GM21526 (cell line): ENCODE data around the gene SPRED1.

Source experiments
- ATAC-seq: cut with Tn5 transposase; IDR thresholded peaks from one replicate; pipeline ENCODE4 v1.9.1; 2021; ENCODE audit warnings: moderate library complexity; ENCODE audit not compliant: unreplicated experiment, low FRiP score

The SPRED1 gene

DNA sequence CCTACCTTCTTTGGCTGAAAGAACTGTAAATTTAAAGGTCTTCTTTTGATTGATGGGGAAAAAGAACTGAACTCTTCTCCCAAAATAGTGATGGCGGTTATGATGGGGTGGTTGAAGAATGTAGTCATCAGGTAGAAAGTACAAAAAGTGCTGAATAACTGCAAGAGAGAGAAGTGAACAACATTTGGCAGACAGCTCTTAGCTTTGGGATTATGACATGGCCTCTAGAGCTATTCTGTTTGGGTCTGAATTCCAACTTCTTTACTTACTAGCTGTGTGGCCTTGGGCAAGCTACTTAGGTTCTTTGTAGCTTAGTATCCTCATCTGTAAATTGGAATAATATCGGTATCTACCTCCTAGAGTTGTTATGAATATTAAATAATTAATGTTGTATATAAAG, 91.7 kb downstream of the SPRED1 start:
- no peak for ATAC-seq

DNA sequence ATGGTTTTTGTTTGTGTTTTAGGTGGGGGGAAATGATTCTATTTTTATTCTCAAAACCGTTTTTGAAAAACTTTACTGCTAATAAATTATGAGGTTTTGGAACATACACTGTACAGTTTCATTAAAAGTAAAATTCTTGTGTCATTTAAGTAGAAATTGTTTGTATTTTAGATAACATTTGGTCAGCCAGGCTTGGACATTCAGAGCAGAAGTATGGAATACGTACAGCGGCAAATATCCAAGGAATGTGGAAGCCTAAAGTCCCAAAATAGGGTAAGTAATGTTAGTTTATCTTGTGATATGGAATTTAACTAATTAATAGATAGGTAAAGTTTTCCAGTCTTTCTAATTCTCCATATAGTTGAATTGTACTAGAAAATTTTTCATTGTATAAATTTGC, 96.6 kb downstream of the SPRED1 start:
- ATAC-seq, result no peak

DNA sequence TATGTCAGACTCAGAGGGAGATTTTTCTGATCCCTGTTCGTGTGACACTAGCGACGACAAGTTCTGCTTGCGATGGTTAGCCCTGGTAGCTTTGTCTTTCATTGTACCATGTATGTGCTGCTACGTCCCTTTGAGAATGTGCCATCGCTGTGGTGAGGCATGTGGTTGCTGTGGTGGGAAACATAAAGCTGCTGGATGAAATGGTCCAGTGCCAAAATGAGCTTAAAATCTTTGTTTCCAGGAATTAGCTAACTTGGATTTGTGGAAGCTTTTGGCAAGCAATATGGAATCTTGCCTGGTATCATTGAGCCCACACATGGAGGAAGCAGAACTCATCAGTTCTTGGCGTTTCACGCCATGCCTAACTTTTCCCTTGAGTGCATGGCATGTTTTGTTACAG, 98.8 kb downstream of the SPRED1 start:
- no peak for ATAC-seq

DNA sequence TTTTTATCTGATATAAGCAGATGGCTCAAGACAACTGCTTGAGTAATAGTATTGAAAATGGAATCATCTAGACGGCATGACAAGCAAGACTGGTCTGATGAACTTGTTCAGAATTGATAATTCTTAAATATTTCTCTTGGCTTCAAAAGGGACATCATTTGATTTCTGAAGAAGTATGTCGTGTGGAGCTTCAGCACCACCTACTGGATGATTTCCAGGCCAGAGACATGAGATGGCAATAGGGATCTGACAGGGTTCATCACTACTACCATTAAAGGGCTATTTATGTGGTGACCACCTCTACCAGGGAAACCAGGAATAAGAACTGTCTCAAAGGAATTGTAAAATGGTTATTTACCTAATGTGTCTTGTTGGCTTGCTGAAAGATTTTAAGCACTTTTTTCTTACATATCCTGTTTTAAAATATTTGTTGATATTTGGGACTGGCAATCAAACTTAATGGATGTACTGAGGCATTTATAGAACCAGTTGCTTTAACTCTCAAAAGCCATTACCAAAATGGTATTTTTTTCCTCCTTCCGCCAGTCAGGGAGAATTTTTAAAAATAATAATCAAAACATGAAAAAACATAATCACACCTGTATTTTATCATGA, 101.8 kb downstream of the SPRED1 start:
- ATAC-seq, result peak; percentile 59

DNA sequence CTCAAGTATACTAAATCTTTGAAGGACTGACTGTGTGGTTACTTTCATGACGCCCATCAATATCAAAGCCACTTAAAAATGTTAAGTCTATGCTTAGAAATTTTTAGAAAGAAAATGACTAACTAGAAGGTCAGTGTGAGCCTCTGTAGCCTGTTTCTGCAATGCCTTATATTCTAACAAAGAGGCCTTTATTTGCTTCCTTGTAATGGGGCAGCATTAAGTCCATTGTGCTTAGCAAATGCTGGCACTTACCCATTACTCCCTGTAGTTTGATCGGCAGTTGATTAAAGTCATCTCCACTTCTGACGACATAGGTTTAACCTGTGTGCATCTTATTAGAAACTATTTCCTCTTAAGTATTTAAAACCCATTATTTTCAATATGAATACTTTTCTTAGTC, 109.7 kb downstream of the SPRED1 start:
- no peak for ATAC-seq

DNA sequence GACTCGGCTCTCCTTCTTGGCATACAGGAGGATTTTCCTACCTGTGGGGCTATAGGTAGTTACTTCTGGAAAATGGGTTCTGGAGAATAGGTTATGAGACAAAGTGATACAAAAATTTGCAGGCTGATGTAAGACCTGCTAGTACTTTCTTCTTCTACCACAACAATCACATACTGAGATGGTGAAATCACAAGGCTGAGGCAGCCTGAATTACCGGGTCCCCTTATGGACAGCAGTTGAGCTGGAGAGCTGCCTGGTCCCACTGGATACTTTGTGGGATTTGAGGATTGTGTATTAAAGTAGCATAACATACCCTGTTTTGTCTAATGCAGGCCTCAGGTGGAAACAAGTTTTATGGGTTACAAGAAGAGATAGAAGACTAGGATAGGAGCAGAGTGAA, 114.8 kb downstream of the SPRED1 start:
- no peak for ATAC-seq

DNA sequence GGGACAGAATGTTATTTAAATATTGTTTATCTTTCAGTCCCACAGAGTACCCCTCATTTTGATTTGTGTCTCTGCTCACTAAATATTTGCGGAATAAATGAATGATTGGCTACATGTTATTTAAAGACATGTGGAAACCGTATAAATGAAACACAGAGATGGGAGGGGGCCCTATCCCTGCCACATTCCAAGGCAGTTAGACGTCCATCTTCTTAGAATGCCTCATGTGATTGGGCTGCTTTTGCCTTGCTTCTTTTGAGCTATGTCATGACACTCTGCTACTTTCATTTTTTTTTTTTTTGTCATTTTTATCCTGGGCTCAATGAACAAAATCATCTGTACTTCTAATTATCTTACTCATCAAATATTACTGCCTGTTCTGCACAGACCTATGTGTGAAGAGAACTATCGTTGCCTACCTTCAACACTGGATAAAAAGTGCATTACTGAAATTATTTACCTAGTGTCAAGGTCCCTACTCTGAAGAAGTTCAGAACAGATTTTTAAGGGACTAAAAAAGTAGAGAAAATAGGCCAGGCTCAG, 117.4 kb downstream of the SPRED1 start:
- no peak for ATAC-seq

DNA sequence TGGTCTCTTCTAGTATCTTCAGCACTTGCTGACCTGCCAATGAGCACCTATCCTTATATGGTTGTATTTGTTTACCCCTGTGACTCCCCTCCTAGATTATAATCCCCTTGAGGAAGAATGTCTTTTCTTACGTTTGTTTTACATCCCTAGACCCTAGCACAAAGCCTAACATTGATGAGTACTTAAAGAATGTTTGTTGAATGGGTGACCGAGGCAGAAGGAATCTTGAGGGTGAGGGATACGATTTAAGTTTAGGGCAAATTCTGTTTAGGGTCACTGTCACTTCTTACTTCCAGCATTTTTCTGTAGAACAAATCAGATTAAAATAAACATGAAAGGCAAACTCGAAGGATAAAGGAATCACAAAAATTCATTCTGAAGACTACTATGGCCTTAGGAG, 120.4 kb downstream of the SPRED1 start:
- ATAC-seq, result no peak

DNA sequence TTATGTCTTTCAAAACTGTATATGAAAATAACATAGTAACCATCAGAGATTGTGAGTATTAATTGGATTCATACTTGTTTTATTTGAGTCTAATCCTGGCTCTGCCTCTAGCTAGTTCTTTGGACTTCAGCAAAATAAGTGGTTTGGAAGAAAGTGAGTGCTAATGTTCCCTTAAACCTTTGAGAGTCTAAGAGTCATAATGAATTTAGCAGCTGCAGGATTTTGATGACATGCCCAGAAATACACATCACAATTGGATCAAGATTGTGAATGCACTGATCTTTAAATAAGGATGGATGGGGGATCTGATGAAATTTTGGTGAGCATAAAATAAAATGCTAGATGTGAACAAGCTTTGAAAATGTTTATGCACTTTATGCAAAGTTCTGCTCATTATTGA, 121.4 kb downstream of the SPRED1 start:
- ATAC-seq, result no peak

DNA sequence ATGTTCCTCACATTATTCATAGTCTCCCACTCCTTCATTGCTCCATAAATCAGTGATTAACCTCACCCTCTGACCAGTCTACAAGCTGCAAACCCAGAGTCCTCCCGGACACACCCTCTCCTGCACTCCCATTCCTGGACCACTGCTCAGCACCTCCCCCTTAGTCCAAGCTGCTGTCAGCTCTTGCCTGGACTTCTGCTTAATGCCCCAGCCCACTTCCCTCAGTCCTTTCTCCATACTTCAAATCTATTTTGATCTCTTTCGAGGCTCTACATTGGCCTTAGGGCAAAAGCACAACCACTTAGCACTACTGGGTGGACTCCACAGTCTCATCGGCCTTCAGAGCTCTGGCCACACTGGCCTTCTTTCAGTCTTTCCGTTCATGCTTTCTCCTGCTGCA, 121.9 kb downstream of the SPRED1 start:
- ATAC-seq, result no peak

DNA sequence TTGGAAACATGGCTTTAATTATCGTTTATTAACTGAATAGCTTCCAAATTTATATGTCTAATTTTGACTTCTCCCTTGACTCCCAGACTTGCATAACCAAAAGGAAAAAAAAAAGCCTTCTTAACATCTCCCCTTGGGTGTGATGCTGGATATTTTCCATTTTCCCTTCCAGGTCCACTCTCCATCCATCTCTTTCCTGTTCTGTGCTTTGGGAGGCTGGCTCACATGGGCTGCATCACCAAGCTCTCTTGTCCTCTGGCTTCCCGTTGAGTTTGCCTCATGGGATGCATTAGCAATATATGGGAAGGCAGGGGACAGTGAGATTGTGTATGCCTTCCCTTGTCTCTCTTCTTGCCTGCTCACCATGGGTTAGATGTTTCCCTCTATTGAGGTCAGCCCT, 123.4 kb downstream of the SPRED1 start:
- ATAC-seq, result no peak

DNA sequence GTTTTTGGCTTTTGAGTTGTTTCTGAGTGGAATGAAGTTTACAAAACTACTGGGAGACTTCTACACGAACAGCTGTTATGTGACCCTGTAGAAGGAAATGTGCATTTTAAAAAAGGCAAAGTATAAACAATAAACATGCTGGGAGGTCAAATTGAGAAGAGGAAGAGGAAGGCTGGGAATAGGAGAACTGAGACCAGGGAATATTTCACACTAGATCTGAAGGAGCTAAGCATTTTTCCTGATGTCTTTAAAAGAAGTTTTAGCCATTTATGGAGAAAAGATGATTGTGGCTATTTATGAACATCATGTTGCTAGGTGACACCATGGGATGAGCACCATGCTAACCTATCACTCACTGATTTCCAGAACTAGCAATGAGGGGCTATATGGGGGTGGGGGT, 125.0 kb downstream of the SPRED1 start:
- no peak for ATAC-seq

DNA sequence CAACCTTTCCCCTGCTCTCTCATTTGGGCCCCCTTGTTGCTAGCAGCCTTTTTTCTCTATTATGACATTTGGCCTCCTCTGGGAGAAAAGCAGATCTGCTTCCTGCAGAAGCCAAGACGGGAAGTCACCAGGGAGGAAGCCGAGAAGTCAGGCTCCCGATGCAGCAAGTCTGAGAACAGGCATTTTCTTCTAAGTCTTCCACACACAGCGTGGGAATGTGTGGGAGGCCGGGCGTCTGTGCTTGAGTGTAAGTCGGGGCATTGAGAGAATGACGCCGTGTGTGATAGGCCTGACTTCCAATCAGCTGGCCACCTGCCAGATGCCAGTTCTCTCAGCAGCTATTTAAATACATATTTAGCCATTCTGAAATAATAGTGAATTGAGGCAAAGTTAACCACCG, 125.5 kb downstream of the SPRED1 start:
- no peak for ATAC-seq

DNA sequence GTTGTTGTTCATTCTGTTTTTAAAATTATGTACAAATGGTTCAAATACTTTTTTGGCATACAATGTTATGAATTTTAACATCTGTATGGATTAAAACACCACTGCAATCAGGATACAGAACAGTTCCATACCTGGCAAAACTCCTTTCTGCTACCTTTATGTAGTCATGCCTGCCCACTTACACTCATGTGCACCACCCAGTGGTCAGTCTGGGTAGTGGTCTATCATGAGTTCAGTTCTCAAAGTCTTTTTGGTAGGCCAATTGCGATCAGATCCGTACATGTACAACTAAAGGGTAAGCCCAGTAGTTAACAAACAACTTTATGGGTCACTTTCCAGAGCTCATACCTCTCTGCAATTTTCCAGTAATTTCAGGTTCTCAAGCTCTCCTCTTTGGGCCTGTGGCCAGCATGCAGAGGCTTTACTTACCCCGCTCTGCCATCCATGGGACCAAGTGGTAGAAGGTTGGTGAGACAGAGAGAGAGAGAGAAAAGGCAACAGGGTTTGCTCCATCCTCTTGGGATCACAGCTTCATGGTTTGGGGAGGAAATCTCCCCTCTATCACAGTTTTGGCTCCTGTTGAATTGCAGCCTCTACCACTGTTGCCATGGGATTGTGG, 137.4 kb downstream of the SPRED1 start:
- peak; percentile 80 for ATAC-seq

DNA sequence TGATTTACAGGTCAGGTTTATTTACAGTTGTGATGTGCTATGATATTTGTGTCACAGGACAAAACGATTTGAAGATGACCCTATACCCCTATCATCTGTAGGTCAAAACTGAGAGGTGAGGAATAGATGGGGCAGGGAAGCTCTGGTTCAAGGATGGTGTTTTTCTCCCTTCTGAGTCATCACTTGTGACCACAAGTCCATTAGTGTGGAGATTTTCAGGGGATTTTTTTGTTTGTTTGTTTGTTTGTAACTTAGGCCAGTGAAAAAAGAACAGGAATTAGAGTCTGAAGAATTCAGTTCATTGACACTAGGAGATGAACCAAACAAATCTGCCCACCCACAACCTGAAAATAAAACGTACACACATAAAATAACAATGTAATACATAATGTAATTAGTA, 138.6 kb downstream of the SPRED1 start:
- ATAC-seq, result no peak

DNA sequence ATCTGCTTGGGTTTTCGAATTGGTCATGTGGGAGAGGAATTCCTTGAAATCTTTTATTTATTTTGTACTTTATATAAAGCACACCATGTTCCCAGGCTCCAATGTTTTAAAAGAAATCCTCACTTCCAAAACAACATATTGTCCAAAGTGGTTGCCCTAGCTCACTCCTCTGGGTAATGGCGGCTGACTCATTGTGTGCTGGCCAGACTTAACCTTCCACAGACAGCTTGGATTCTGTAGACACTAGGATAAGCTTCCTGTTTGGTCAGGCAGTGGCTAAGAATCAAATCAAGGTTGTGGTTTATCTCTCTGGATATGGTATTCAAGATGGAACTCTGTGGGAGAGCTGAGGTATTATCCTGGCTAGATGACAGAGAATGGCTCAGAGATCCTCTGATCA, 145.5 kb downstream of the SPRED1 start:
- no peak for ATAC-seq

DNA sequence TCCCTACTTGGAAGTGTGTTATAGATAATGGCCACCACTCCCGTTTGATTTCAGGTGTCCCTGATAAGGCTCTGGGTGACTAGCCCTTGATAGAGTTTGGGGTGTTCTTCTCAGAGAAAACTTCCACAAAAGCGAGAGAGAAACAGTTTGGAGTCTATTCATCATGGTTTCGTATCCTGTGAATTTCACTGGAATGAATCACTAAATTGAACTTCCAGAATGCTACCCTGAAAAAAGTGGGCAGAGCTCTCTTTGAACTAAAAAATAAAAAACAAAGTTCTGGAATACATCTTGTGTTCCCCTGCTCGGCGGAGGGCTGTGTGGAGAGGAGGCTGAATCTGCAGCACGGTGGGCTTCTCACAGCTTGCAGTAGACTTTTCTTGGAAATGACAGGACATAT, 148.5 kb downstream of the SPRED1 start:
- ATAC-seq, result no peak

DNA sequence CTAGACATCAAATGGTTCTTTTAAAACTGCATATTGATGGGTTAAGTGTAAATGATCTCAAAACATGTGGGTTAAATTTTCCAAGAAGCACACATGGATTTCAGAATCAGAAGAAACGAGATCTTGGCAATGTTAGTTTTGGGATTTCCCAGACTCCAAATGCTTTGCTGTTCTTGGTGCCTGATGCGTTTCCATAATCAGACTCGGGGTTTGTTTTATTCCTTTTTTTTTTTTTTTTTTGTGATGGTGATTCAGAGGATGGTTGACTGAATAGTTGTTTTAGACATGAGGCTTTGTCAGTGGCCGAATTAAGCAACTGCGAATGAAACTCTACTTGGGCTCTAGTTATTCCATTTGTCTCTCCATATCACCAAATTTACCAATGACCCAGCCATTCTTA, 149.1 kb downstream of the SPRED1 start:
- ATAC-seq, result no peak

DNA sequence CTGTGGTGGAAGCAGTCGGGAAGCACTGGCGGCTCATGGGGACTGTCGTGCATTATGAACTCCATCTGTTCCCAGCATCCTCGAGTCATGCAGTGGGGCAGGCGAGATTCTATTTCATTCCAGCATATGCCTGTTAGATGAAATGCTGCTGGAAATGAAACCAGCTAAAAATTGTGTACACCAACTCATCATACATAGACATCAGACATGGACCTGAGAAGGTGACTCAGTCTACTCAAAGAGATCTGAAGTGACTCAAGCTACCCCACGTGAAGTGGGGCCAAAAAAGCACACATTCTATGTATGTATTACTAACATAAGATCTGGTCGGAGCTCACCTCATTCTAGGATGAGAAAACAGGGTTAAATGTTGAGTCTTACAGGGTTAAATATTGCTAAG, 153.8 kb downstream of the SPRED1 start:
- ATAC-seq, result no peak
